Erythroblast (primary cell): ENCODE results near the gene SENP8.

Source experiments
- GATA1 ChIP-seq: IDR thresholded peaks from 2 replicates; pipeline ENCODE4 v1.6.1; 2011; ENCODE audit warnings: low read depth, mild to moderate bottlenecking, control low read depth, low read length, moderate library complexity
- POLR2A ChIP-seq: IDR thresholded peaks from 2 replicates; pipeline ENCODE4 v1.6.1; 2011; ENCODE audit warnings: mild to moderate bottlenecking, low read length

DNA sequence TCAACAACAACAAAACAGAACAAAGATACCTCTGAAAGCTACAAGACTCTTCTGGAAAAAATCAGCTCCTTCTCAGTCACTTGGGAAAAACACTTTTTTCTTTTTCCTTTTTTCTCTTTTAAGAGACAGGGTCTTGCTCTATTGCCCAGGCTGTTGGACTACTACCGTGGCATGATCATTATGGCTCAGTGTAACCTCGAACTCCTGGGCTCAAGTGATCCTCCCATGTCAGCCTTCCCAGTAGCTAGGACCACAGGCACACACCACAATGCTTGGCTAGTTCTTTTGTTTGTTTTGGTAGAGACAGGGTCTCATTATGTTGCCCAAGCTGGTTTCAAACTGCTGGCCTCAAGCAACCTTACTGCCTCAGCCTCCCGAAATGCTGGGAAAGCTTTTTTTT, 13.1 kb upstream of the SENP8 start:
- no peak for TF ChIP-seq POLR2A
- no peak for TF ChIP-seq GATA1
